ENCODE measurements around the gene U2SURP.

- no peak for TF ChIP-seq CTCF (IDR thresholded peaks at IDR 0.05; ENCODE audit: insufficient read depth, low read length, poor library complexity, severe bottlenecking)
- no peak for TF ChIP-seq EZH2phosphoT487 (conservative IDR thresholded peaks at IDR 0.05; ENCODE audit: low read length)
Measured at GRCh38 chr3:143109861-143110260, 108.5 kb downstream of the U2SURP start.

All from SU-DHL-6 (cell line).